Measurements from ENCODE around the gene SNCA. TPM values are rescaled to one million over a fixed set of nuclear protein-coding genes. Genes with fewer than 3 reads are reported as not detected.

SNCA gene
- total RNA-seq, 1 donor from 2014 or later = 2.4 TPM

- no peak for DNase-seq (ENCODE audit: low read depth)
- no peak overlapping the region for H3K4me3 ChIP-seq (ENCODE audit: low read depth, low read length)
- TF ChIP-seq CTCF (conservative IDR thresholded peaks at IDR 0.05; ENCODE audit: low read depth, low read length) = no peak
Measured at GRCh38 chr4:89704651-89705395, 132.1 kb downstream of the SNCA start.

GRCh38 chr4:89703829-89704590 is 133.0 kb downstream of the SNCA start:
- DNase-seq (ENCODE audit: low read depth) = no peak
- no peak overlapping the region for H3K4me3 ChIP-seq (ENCODE audit: low read depth, low read length)
- no peak for TF ChIP-seq CTCF (conservative IDR thresholded peaks at IDR 0.05; ENCODE audit: low read depth, low read length)

- DNase-seq (ENCODE audit: low read depth) = no peak
- TF ChIP-seq CTCF (conservative IDR thresholded peaks at IDR 0.05; ENCODE audit: low read depth, low read length) = no peak
- H3K4me3 ChIP-seq (ENCODE audit: low read depth, low read length) = no peak overlapping the region
Measured at GRCh38 chr4:89700766-89701423, 136.1 kb downstream of the SNCA start.

GRCh38 chr4:89685690-89686089 is 151.3 kb downstream of the SNCA start:
- no peak for TF ChIP-seq CTCF (conservative IDR thresholded peaks at IDR 0.05; ENCODE audit: low read depth, low read length)

GRCh38 chr4:89685277-89685676 is 151.7 kb downstream of the SNCA start:
- DNase-seq (ENCODE audit: low read depth) = no peak
- H3K4me3 ChIP-seq (ENCODE audit: low read depth, low read length) = no peak overlapping the region
- TF ChIP-seq CTCF (conservative IDR thresholded peaks at IDR 0.05; ENCODE audit: low read depth, low read length) = no peak

More at GRCh38 chr4:89685690-89686089, 151.3 kb downstream of the SNCA start:
- no peak for DNase-seq (ENCODE audit: low read depth)
- H3K4me3 ChIP-seq (ENCODE audit: low read depth, low read length) = no peak overlapping the region

- DNase-seq (ENCODE audit: low read depth) = no peak
- no peak overlapping the region for H3K4me3 ChIP-seq (ENCODE audit: low read depth, low read length)
- TF ChIP-seq CTCF (conservative IDR thresholded peaks at IDR 0.05; ENCODE audit: low read depth, low read length) = no peak
Measured at GRCh38 chr4:89684536-89684935, 152.4 kb downstream of the SNCA start.
